ENCODE results near the gene TCOF1. TPM values are rescaled to one million over a fixed set of nuclear protein-coding genes. Genes with fewer than 3 reads are reported as not detected.

Gene TCOF1
- total RNA-seq, 4 donors from 2014 or later = 17.5 to 36.5 (median 20.3) TPM

DNA sequence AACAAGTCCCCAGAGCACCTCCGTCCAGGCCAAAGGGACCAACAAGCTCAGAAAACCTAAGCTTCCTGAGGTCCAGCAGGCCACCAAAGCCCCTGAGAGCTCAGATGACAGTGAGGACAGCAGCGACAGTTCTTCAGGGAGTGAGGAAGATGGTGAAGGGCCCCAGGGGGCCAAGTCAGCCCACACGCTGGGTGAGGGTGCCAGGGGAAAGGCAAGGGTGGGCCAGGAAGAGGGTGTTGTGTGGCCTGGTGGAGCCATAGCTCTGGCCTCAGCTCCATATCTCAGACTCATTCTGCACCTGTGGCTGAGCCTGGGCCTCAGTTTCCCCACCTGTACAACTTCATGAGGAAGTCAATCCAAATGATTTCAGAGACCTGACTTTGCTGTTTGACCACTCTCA, 34.5 kb downstream of the TCOF1 start:
- TF ChIP-seq, protein P1, sequence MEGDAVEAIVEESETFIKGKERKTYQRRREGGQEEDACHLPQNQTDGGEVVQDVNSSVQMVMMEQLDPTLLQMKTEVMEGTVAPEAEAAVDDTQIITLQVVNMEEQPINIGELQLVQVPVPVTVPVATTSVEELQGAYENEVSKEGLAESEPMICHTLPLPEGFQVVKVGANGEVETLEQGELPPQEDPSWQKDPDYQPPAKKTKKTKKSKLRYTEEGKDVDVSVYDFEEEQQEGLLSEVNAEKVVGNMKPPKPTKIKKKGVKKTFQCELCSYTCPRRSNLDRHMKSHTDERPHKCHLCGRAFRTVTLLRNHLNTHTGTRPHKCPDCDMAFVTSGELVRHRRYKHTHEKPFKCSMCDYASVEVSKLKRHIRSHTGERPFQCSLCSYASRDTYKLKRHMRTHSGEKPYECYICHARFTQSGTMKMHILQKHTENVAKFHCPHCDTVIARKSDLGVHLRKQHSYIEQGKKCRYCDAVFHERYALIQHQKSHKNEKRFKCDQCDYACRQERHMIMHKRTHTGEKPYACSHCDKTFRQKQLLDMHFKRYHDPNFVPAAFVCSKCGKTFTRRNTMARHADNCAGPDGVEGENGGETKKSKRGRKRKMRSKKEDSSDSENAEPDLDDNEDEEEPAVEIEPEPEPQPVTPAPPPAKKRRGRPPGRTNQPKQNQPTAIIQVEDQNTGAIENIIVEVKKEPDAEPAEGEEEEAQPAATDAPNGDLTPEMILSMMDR (IDR thresholded peaks at IDR 0.05) = no peak
- no peak for ATAC-seq (ENCODE audit: low FRiP score)
- no peak for DNase-seq (ENCODE audit: low spot score)

DNA sequence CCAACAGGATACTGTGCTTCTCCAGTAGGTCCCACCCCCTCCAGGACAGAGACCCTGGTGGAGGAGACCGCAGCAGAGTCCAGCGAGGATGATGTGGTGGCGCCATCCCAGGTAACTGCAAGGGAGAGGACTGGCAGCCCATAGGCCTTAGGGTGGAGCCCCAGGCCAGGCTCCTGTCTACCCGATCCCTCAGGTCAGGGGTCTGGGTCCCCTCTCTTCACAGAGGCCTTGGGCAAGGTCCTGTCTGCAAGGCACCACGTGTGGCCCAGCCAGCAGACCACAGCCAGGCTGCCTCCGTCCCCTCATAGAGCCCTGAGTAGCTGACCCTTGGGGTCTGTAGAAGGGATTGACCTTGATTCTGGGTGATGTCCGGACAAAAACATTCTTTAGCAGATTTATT, 35.2 kb downstream of the TCOF1 start:
- TF ChIP-seq, protein P1 (IDR thresholded peaks at IDR 0.05) = no peak
- DNase-seq (ENCODE audit: low spot score) (no peak), ATAC-seq (ENCODE audit: low FRiP score) (no peak)

DNA sequence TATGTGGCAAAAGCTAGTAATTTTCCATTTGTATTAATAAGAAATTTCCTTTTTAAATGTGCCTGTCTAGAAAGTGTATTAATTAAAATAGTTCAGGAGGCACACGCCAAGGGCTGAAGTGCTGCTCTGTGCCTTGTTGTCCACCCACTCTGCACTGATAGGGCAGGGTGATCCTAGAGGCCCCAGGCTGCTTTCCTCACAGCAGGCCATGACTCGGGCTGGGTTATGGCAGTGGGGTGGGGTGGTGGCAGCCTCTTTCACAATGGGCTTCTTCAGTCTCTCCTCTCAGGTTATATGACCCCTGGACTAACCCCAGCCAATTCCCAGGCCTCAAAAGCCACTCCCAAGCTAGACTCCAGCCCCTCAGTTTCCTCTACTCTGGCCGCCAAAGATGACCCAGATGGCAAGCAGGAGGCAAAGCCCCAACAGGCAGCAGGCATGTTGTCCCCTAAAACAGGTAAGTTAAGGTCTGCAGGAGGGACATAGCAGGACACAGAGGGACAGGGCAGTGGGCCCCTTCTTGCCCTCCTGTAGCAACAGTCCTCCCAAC, 35.7 kb downstream of the TCOF1 start:
- no peak for DNase-seq (ENCODE audit: low spot score)
- TF ChIP-seq, protein P1 (IDR thresholded peaks at IDR 0.05) = no peak
- ATAC-seq (ENCODE audit: low FRiP score) = no peak

DNA sequence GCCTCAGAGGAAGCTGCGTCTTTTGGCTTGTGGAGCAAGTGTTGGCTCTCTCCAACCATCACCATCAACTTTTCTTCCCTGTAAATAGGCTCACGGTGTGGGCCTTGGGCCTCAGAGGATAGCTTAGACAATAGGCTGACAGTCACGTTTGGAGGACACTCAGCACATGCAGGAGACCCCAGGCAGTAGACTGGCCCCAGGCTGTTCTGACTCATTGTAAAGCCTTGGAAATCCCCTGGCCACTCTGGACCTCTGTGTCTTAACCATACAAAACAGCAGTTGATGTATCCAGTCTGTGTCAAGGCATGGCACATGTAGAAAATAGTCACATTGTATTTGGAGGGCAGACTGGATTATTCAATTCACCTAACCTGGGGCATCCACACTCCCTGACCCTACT, 36.6 kb downstream of the TCOF1 start:
- ATAC-seq (ENCODE audit: low FRiP score) (no peak), DNase-seq (ENCODE audit: low spot score) (no peak)
- TF ChIP-seq, protein P1 (IDR thresholded peaks at IDR 0.05) = no peak

DNA sequence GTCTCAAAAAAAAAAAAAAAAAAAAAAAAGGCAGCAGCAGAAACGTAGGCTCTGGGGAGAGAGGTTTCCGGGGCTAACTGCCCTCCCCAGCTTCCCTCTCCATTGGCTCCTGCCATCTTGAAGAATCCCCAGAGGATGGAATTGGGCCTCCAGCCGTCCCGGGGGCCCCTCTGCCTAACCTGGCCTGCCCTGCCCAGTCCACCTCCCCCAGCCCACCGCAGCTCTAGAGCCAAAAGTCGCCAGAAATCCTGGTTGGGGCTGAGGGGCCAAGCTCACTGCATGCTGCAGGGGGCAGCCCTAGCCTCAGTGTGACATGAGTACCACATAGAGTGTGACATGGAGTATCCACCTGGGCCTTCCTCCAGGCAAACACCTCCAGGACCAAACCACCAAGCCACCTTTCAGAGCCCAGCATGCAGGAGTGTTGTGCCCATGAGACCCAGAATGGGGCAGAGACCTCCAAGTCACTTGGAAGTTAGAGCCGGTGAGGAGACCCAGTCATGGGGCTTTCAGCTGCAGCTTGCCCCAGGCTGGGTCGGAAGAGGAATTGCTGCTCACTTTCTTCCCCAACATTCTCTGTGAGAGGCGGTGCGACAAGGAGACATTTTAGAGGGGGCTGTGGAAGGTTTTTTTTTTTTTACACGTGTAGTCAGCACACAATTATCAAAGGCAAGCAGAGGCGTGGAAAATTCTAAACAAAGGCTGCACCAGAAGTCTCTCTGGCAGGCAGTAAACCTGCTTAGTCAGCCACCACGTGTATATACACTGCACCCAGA, 37.6 kb downstream of the TCOF1 start:
- no peak for ATAC-seq (ENCODE audit: low FRiP score)
- TF ChIP-seq, protein P1 (IDR thresholded peaks at IDR 0.05) = no peak
- no peak for DNase-seq (ENCODE audit: low spot score)

DNA sequence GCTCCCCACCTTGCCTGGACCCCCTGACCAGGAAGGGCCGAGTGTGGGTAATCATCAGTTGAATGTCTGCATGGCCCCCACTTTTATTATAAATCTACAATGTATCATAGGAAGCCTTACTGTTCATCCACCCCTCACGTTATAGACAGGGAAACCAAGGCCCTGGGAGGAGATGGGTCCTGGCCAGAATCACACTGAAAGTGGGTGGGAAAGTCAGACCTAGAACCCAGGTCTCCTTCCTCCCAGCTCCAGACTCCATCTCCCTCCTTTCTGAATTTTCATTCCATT, 38.1 kb downstream of the TCOF1 start:
- TF ChIP-seq, protein P1 (IDR thresholded peaks at IDR 0.05) = no peak
- no peak for ATAC-seq (ENCODE audit: low FRiP score)
- no peak for DNase-seq (ENCODE audit: low spot score)

DNA sequence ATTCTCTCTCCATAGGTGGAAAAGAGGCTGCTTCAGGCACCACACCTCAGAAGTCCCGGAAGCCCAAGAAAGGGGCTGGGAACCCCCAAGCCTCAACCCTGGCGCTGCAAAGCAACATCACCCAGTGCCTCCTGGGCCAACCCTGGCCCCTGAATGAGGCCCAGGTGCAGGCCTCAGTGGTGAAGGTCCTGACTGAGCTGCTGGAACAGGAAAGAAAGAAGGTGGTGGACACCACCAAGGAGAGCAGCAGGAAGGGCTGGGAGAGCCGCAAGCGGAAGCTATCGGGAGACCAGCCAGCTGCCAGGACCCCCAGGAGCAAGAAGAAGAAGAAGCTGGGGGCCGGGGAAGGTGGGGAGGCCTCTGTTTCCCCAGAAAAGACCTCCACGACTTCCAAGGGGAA, 38.8 kb downstream of the TCOF1 start:
- no peak for ATAC-seq (ENCODE audit: low FRiP score)
- DNase-seq (ENCODE audit: low spot score) = no peak
- TF ChIP-seq, protein P1 (IDR thresholded peaks at IDR 0.05) = no peak

Measured in omental fat pad (tissue), 4 donors.